ENCODE results near the gene SAMD4A.

- TF ChIP-seq CTCF (conservative IDR thresholded peaks at IDR 0.05 in 1 of 2, IDR thresholded peaks at IDR 0.05 in 1 of 2; ENCODE audit: extremely low read depth in 1 of 2, insufficient read depth in 1 of 2, low read depth in 1 of 2, low read length in 2 of 2) (no peak), EZH2 (IDR thresholded peaks at IDR 0.05; ENCODE audit: borderline replicate concordance, low read length) (no peak)
Observed at GRCh38 chr14:54554401-54554800, 12.5 kb upstream of the SAMD4A start.

All from mammary epithelial cell (primary cell).